A673 (cell line): ENCODE data around the gene KRT10. TPM values are rescaled to one million over a fixed set of nuclear protein-coding genes. Genes with fewer than 3 reads are reported as not detected.

Source experiments
- BruUV-seq: library from RNA; stranded (reverse); fragments of 400-500 nt; replicated peaks from 2 replicates; lab custom pipeline; 2021; lab: Mats Ljungman, UMichigan
- CTCF ChIA-PET: fragments of 300-600 bp; sonication (Branson Sonifier 250); formaldehyde crosslinking; loops from one replicate; lab custom pipeline; 2022; ENCODE audit warnings: antibody characterized with exemption; lab: Charles Lee
- POLR2A ChIA-PET: fragments of 300-600 bp; sonication (Branson Sonifier 250); formaldehyde crosslinking; loops from one replicate; lab custom pipeline; 2022; ENCODE audit warnings: antibody characterized with exemption; ENCODE audit not compliant: low non-redundant PET; lab: Charles Lee
- DNase-seq: peaks from one replicate; pipeline ENCODE4 v3.0.0-alpha.2; 2015; ENCODE audit warnings: low spot score
- H3K27ac ChIP-seq: fragments of 200-600 bp; sonication (generic); 2 replicates; pipeline ENCODE4 v1.5.1; 2016; ENCODE audit warnings: mixed run types, low read depth, mild to moderate bottlenecking, mixed read lengths, antibody characterized with exemption, low read length; ENCODE audit not compliant: poor library complexity, severe bottlenecking
- H3K27me3 ChIP-seq: fragments of 200-600 bp; sonication (generic); replicated peaks from 2 replicates; pipeline ENCODE4 v1.6.1; 2017; ENCODE audit warnings: mixed run types, low read depth, mild to moderate bottlenecking, mixed read lengths, antibody characterized with exemption, low read length; ENCODE audit not compliant: insufficient read depth, poor library complexity
- H3K36me3 ChIP-seq: fragments of 200-600 bp; sonication (generic); 2 replicates; pipeline ENCODE4 v1.6.1; 2016; ENCODE audit warnings: mixed run types, mild to moderate bottlenecking, mixed read lengths, antibody characterized with exemption, low read length; ENCODE audit not compliant: insufficient read depth, poor library complexity, severe bottlenecking
- H3K4me1 ChIP-seq: fragments of 200-600 bp; sonication (generic); 2 replicates; pipeline ENCODE4 v1.6.1; 2017; ENCODE audit warnings: mixed run types, mild to moderate bottlenecking, mixed read lengths, antibody characterized with exemption, low read length; ENCODE audit not compliant: insufficient read depth, poor library complexity, severe bottlenecking
- H3K4me3 ChIP-seq: fragments of 200-600 bp; sonication (generic); 2 replicates; pipeline ENCODE4 v1.5.1; 2016; ENCODE audit warnings: low read depth, mixed run types, mild to moderate bottlenecking, mixed read lengths, low read length; ENCODE audit not compliant: poor library complexity, severe bottlenecking
- H3K9me3 ChIP-seq: fragments of 200-600 bp; sonication (generic); 2 replicates; pipeline ENCODE4 v1.6.1; 2016; ENCODE audit warnings: mixed run types, low read depth, mild to moderate bottlenecking, mixed read lengths, antibody characterized with exemption, low read length; ENCODE audit not compliant: poor library complexity, severe bottlenecking
- EZH2 ChIP-seq: fragments of 200-600 bp; sonication (generic); IDR thresholded peaks from 2 replicates; pipeline ENCODE4 v1.6.1; 2017; ENCODE audit warnings: borderline replicate concordance, low read depth, mild to moderate bottlenecking, mixed read lengths, antibody characterized with exemption, low read length; ENCODE audit not compliant: poor library complexity, severe bottlenecking
- intact Hi-C: fragments of 100-400 bp; cut with micrococcal nuclease; formaldehyde crosslinking; loops from one replicate; pipeline ENCODE4 v1.10.0; 2022; ENCODE audit not compliant: unreplicated experiment
- total RNA-seq: library from RNA; stranded (reverse); gene quantifications from 2 replicates; pipeline ENCODE4 v1.2.3, GENCODE V29; 2021
- TF ChIP-seq, protein P1 (sequence below): fragments of 300-800, 200-600 bp; sonication (generic); conservative IDR thresholded peaks from 2 replicates; pipeline ENCODE4 v1.5.1; 2017; ENCODE audit warnings: low read depth, mild to moderate bottlenecking, antibody characterized with exemption, low read length, moderate library complexity, mixed read lengths

KRT10 gene
- total RNA-seq, 1 experiment from 2014 or later = 36.2 TPM

DNA sequence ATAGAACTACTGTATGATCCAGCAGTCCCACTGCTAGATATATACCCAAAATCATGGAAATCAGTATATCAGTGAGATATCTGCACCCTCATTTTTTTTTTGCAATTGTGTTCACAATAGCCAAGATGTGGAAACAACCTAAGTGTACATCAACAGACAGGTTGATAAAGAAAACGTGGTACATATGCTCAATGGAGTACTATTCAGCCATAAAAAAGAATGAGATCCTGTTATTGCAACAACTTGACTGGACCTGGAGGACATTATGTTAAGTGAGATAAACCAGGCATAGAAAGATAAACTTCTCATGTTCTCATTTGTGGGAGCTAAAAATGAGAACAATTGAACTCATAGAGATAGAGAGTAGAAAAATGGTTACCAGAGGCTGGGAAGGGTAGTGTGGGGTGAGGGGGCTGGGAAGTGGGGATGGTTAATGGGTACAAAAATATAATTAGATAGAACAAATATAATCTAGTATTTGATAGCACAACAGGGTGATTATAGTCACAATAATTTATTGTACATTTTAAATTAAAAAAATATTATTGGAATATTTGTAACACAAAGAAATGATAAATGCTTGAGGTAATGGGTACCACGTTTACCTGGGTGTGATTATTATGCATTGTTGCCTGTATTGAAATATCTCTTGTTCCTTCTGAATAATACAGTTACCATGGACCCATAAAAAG lies 7.8 kb upstream of the KRT10 start:
- Histone ChIP-seq H3K4me1 (peaks cover 21% of the 10 kb centered on the region), H3K27ac (no peak overlapping the region), H3K4me3 (no peak overlapping the region), H3K27me3 (no peaks in the 10 kb centered on the region), H3K36me3 (no peaks in the 10 kb centered on the region), H3K9me3 (no peaks in the 10 kb centered on the region)
- BruUV-seq = no TSS peak
- POLR2A ChIA-PET = interaction anchor here (0.5 kb wide), 1 partner anchor 501 kb away, joined by 11 read pairs; no protein-coding TSS in a partner anchor
- TF ChIP-seq, protein P1, sequence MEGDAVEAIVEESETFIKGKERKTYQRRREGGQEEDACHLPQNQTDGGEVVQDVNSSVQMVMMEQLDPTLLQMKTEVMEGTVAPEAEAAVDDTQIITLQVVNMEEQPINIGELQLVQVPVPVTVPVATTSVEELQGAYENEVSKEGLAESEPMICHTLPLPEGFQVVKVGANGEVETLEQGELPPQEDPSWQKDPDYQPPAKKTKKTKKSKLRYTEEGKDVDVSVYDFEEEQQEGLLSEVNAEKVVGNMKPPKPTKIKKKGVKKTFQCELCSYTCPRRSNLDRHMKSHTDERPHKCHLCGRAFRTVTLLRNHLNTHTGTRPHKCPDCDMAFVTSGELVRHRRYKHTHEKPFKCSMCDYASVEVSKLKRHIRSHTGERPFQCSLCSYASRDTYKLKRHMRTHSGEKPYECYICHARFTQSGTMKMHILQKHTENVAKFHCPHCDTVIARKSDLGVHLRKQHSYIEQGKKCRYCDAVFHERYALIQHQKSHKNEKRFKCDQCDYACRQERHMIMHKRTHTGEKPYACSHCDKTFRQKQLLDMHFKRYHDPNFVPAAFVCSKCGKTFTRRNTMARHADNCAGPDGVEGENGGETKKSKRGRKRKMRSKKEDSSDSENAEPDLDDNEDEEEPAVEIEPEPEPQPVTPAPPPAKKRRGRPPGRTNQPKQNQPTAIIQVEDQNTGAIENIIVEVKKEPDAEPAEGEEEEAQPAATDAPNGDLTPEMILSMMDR = no peak
- TF ChIP-seq EZH2 = no peak
- CTCF ChIA-PET = no interaction called here
- intact Hi-C loops = no loop called here
- no peak for DNase-seq

GRCh38 chr17:40828454-40829044 lies 6.1 kb upstream of the KRT10 start:
- ChIA-PET POLR2A (no interaction called here), CTCF (no interaction called here)
- peak overlapping the region; percentile 63 for H3K27ac ChIP-seq
- DNase-seq = no peak
- H3K9me3 ChIP-seq = no peaks in the 10 kb centered on the region
- no peaks in the 10 kb centered on the region for H3K36me3 ChIP-seq
- no peaks in the 10 kb centered on the region for H3K27me3 ChIP-seq
- H3K4me3 ChIP-seq = peak overlapping the region; percentile 12
- BruUV-seq = no TSS peak
- H3K4me1 ChIP-seq = peaks cover 21% of the 10 kb centered on the region
- TF ChIP-seq, protein P1 = no peak
- TF ChIP-seq EZH2 = no peak
- intact Hi-C loops = no loop called here

DNA sequence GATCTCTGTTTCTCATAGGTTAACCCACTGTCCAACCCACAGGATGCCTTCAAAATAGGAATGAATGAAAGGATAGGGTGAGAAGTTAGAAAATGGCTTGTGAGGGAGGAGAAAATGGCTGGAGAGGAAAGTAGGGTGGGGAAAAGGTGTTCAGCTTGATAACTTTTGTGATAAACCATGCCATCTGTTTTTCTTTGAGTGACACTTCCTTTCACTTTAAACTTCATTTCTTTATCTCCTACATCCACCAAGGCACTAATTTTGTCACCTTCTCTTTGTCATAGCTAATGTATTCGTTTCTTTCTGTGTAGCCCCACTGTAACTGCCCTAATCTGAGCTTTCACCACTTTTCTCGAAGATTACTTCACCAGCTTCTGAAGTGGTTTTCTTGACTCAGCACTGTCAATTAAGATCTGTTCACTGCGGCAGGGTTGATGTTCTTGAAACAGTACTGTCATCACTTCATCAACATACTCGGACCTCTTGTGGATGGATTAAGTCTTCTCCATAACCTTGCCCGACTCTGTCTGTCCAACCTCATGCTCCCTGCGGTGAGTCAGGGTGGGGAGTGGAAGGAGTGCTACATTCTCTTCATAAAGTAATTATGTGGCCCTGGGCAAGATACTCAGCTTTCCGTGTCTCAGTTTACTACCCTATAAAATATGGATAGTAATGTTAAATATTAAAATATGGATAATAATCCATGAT lies 5.5 kb upstream of the KRT10 start:
- Histone ChIP-seq H3K36me3 (no peaks in the 10 kb centered on the region), H3K4me3 (peak overlapping the region; percentile 12), H3K27ac (peak overlapping the region; percentile 63), H3K27me3 (no peaks in the 10 kb centered on the region), H3K4me1 (peaks cover 21% of the 10 kb centered on the region), H3K9me3 (no peaks in the 10 kb centered on the region)
- ChIA-PET CTCF (no interaction called here), POLR2A (no interaction called here)
- peak; percentile 53 for DNase-seq
- TF ChIP-seq EZH2 = no peak
- TF ChIP-seq, protein P1 = no peak
- intact Hi-C loops = no loop called here
- no TSS peak for BruUV-seq
